ENCODE results near the gene CAPS2. TPM values are rescaled to one million over a fixed set of nuclear protein-coding genes. Genes with fewer than 3 reads are reported as not detected.

The CAPS2 gene
- total RNA-seq, 1 experiment from 2014 or later, result not detected

DNA sequence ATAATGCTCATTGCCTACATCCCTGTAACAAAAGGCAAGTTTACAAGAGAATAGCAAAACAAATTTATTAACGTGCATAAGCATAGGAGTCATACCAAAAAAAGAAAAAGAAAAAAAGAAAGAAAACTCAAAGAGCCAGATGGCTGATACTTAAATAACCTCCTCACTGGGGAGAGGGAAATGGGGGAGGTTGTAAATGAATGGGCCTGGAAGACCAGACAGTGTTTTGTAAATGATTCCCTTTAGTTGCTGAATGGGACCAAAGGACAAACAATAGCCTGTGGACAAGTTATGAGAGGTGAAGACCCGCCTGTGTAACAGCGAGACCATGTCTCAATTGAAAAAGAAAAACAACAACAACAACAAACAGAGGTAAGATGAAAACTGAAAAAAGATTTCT is 35.3 kb downstream of the CAPS2 start:
- peaks cover 9% of the 10 kb centered on the region for H3K4me1 Mint-ChIP-seq (ENCODE audit: low read depth, unreplicated experiment)
- no peaks in the 10 kb centered on the region for H3K36me3 ChIP-seq (ENCODE audit: control insufficient read depth, insufficient read depth, low read length)
- H3K4me3 Mint-ChIP-seq (ENCODE audit: unreplicated experiment), result no peak overlapping the region
- H3K27me3 Mint-ChIP-seq (ENCODE audit: insufficient read depth, unreplicated experiment), result peaks cover 13% of the 10 kb centered on the region
- H3K9me3 ChIP-seq, result no peaks in the 10 kb centered on the region
- H3K9me3 Mint-ChIP-seq (ENCODE audit: unreplicated experiment), result no peaks in the 10 kb centered on the region
- no peaks in the 10 kb centered on the region for H3K36me3 Mint-ChIP-seq (ENCODE audit: insufficient read depth, unreplicated experiment)
- no peaks in the 10 kb centered on the region for H3K27me3 ChIP-seq (replicated peaks; ENCODE audit: control insufficient read depth, insufficient read depth, low read length)
- H3K4me3 ChIP-seq (ENCODE audit: low read depth, low read length), result no peak overlapping the region
- ChIA-PET CTCF (no interaction called here), POLR2A (no interaction called here)
- no peaks in the 10 kb centered on the region for H3K4me1 ChIP-seq
- TF ChIP-seq, protein P1, sequence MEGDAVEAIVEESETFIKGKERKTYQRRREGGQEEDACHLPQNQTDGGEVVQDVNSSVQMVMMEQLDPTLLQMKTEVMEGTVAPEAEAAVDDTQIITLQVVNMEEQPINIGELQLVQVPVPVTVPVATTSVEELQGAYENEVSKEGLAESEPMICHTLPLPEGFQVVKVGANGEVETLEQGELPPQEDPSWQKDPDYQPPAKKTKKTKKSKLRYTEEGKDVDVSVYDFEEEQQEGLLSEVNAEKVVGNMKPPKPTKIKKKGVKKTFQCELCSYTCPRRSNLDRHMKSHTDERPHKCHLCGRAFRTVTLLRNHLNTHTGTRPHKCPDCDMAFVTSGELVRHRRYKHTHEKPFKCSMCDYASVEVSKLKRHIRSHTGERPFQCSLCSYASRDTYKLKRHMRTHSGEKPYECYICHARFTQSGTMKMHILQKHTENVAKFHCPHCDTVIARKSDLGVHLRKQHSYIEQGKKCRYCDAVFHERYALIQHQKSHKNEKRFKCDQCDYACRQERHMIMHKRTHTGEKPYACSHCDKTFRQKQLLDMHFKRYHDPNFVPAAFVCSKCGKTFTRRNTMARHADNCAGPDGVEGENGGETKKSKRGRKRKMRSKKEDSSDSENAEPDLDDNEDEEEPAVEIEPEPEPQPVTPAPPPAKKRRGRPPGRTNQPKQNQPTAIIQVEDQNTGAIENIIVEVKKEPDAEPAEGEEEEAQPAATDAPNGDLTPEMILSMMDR (IDR thresholded peaks at IDR 0.05; ENCODE audit: insufficient read depth in 1 of 2, low read depth in 1 of 2, low read length in 1 of 2, severe bottlenecking in 1 of 2, unreplicated experiment in 1 of 2), result no peak
- H3K27ac Mint-ChIP-seq (ENCODE audit: unreplicated experiment), result no peak overlapping the region
- intact Hi-C loops (cut with micrococcal nuclease; ENCODE audit: unreplicated experiment), result loop anchor here (10.0 kb wide), 1 partner anchor 610 kb away; no protein-coding TSS in a partner anchor
- no TSS peak for BruUV-seq (replicated peaks)
- no peak for DNase-seq

DNA sequence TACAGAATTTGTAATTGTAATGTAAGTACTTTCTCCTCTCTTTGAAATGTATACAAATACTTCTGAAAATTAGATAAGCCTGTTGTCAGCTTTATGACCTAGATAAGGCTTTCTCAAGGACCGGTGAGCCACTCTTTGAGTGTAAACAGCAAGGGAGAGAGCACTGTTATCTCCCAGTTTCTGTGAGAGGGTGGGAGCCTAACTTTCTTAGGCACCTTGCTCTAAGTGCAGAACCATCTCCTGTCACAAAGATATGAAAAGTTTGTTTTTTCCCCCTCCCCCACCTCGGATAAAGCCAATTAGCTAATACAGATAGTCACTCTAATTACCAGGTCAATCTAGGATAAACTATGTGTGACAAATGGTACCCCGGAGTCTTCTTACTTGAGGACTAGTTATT is 35.8 kb downstream of the CAPS2 start:
- H3K27ac Mint-ChIP-seq (ENCODE audit: unreplicated experiment), result no peak overlapping the region
- no peaks in the 10 kb centered on the region for H3K9me3 ChIP-seq
- BruUV-seq (replicated peaks), result no TSS peak
- H3K27me3 ChIP-seq (replicated peaks; ENCODE audit: control insufficient read depth, insufficient read depth, low read length), result no peaks in the 10 kb centered on the region
- intact Hi-C loops (cut with micrococcal nuclease; ENCODE audit: unreplicated experiment), result loop anchor here (10.0 kb wide), 1 partner anchor 610 kb away; no protein-coding TSS in a partner anchor
- no peaks in the 10 kb centered on the region for H3K36me3 ChIP-seq (ENCODE audit: control insufficient read depth, insufficient read depth, low read length)
- TF ChIP-seq, protein P1 (IDR thresholded peaks at IDR 0.05; ENCODE audit: insufficient read depth in 1 of 2, low read depth in 1 of 2, low read length in 1 of 2, severe bottlenecking in 1 of 2, unreplicated experiment in 1 of 2), result no peak
- POLR2A ChIA-PET, result no interaction called here
- no peak for DNase-seq
- H3K9me3 Mint-ChIP-seq (ENCODE audit: unreplicated experiment), result no peaks in the 10 kb centered on the region
- H3K4me1 Mint-ChIP-seq (ENCODE audit: low read depth, unreplicated experiment), result peaks cover 9% of the 10 kb centered on the region
- no peaks in the 10 kb centered on the region; the same call in 1 of the 2 replicates for H3K4me1 ChIP-seq
- CTCF ChIA-PET, result no interaction called here
- H3K36me3 Mint-ChIP-seq (ENCODE audit: insufficient read depth, unreplicated experiment), result no peaks in the 10 kb centered on the region
- no peak overlapping the region for H3K4me3 ChIP-seq (ENCODE audit: low read depth, low read length)
- peaks cover 13% of the 10 kb centered on the region for H3K27me3 Mint-ChIP-seq (ENCODE audit: insufficient read depth, unreplicated experiment)
- H3K4me3 Mint-ChIP-seq (ENCODE audit: unreplicated experiment), result no peak overlapping the region

DNA sequence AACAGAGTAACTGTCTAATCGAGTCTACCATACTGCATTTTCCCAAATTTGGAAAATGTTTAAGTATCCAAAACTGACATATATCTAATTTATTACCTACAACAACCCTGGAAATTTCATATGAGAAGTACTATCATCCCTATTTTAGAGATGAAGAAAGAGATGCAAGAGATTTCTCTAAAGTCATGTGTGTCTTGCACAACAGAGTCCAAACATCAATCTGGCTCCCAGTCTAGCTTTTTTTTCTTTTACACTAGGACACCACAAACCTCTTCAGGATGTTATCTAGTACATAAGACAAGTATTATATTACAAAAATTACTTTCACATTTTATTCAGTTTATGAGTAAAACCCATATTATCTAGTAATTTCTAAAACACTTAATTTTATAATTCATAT is 39.1 kb downstream of the CAPS2 start:
- H3K36me3 ChIP-seq (ENCODE audit: control insufficient read depth, insufficient read depth, low read length), result no peaks in the 10 kb centered on the region
- peaks cover 15% of the 10 kb centered on the region for H3K4me1 Mint-ChIP-seq (ENCODE audit: low read depth, unreplicated experiment)
- H3K27me3 Mint-ChIP-seq (ENCODE audit: insufficient read depth, unreplicated experiment), result peaks cover 9% of the 10 kb centered on the region
- TF ChIP-seq, protein P1 (IDR thresholded peaks at IDR 0.05; ENCODE audit: insufficient read depth in 1 of 2, low read depth in 1 of 2, low read length in 1 of 2, severe bottlenecking in 1 of 2, unreplicated experiment in 1 of 2), result no peak
- no peak overlapping the region for H3K4me3 ChIP-seq (ENCODE audit: low read depth, low read length)
- POLR2A ChIA-PET, result no interaction called here
- H3K27ac Mint-ChIP-seq (ENCODE audit: unreplicated experiment), result no peak overlapping the region
- H3K4me1 ChIP-seq, result no peaks in the 10 kb centered on the region; the same call in 1 of the 2 replicates
- intact Hi-C loops (cut with micrococcal nuclease; ENCODE audit: unreplicated experiment), result loop anchor here (10.0 kb wide), 1 partner anchor 606 kb away; no protein-coding TSS in a partner anchor
- no peak for DNase-seq
- H3K4me3 Mint-ChIP-seq (ENCODE audit: unreplicated experiment), result no peak overlapping the region
- H3K9me3 Mint-ChIP-seq (ENCODE audit: unreplicated experiment), result no peaks in the 10 kb centered on the region
- no TSS peak for BruUV-seq (replicated peaks)
- H3K36me3 Mint-ChIP-seq (ENCODE audit: insufficient read depth, unreplicated experiment), result no peaks in the 10 kb centered on the region
- H3K27me3 ChIP-seq (replicated peaks; ENCODE audit: control insufficient read depth, insufficient read depth, low read length), result no peaks in the 10 kb centered on the region
- CTCF ChIA-PET, result no interaction called here
- H3K9me3 ChIP-seq, result no peaks in the 10 kb centered on the region
